Stimulated activated CD8-positive, alpha-beta memory T cell treated with anti-CD3 and anti-CD28 coated beads, Interleukin-2, amount 100 ng/mL, for 1 hour (primary cell): Measurements from ENCODE around the gene DNM3.

ENCODE experiments used
- DNase-seq, 2 donors: peaks; one replicate each; pipeline ENCODE4 v3.0.0-alpha.2; 2020; ENCODE audit warnings: low read depth in 2 of 2

The DNM3 gene

DNA sequence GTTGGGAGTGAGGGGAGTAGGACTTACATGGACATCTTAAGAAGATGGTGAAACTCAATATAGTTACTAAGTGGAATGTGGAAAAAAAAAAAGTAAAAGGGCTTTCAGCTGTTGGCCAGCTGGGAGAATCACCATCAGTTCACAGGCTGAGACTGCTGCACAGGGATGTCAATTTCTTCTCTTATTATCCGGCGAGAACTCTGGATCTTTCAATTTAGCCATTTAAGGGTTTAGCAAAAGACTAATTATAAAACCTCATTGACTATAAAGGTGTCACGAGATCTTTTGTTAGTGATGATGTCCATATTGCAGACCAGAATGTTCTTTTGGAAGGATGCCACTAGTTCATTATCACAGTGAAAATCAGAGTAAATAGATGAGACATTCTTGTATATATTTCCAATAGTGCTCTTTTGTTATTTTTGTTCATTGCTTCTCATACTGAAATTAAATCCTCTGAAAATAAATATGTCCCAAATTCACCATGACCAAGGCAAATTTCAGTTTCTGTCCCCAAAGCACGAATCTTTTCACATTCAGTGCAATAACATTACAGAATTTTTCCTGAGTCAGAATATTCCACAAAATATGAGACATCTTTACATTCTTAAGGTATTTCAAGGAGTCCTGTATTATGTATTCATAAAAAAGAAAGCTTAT, 266.1 kb downstream of the DNM3 start:
- DNase-seq = no peak

DNA sequence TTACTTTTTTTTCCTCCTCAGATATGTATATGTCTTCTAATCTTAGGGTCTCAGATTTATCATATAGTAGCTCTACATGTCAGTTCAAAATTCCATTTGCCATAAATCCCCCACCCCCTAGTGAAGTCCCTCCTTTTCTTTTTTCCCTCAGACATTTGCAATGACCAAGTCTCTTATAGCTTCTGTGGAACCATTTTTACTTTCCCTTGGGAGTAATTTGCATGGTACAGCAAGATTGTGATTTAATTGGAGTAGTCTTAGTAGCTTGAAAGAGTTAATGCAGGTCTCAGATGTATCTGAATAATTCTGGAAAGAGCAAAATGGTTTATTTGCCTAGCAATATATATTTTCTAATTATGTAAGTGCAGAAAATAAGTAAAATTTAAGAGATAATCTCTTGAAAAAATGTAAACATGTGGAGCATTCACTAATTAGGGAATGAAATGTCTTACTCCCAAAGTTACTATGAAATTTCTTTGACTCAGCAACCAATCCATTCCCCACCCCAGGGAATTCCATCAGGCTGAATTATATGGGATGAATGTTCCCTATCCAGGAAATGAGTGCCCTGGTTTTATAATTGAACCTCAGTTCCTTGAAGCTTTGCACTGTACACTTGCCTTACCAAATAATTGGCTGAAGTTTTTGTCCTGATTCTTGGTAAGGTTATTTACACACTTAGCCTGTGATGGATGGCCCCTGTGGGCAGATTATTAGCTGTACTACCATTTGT, 267.0 kb downstream of the DNM3 start:
- DNase-seq = no peak

DNA sequence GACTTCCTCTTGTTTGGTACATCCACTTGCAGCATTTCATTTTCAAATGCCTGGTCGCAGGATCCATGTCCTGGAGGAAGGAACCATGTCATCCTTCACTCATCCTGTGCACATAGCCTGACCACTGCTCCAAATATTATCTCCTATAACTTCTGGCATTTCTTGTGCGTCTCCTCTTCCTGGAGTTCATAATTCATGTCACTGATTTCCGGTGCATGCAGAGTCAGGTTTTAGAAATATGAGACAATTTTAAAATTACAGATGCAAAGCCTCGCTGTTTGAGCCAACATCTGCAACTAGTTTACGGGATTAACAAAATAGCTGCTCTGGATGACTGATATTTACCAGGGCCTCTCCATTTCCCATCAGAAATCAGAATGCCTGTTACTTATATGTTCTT, 268.1 kb downstream of the DNM3 start:
- DNase-seq = no peak

DNA sequence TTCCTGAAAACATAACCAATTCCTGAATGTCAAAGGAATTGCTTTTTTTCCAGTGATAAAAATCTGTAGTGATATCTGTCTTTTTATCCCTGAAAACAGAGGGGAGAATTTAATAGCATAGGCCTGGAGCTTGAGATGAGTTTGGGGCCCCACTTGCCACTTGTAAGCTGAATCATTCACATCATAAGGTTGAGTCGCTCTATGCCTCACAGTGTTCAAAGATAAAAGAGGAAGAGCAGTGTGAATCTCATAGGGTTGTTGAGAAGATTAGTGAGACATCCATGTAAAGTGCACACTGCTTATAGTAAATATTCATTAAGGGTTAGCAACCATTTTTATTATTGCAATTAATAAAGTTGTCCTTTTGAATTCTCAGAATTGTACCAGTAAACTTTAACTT, 271.3 kb downstream of the DNM3 start:
- no peak for DNase-seq

DNA sequence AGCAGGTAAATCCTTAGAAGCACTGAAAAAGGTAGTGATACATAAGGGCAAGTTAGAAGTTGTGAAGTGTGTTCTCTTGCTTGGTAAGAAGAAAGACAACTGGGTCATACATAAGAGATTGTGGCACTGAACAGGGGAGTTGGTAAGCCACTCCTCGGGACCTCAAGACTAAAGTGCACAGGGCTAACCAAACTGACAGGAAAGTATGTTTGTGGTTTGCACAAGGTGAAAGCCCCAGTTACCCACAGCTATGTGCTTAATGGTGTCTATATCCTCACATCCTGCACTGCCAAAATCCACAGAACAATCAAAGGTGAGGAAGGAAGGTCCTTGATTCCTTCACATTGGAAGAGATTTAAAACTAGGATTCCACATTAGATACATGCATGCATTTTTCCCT, 276.5 kb downstream of the DNM3 start:
- no peak for DNase-seq

DNA sequence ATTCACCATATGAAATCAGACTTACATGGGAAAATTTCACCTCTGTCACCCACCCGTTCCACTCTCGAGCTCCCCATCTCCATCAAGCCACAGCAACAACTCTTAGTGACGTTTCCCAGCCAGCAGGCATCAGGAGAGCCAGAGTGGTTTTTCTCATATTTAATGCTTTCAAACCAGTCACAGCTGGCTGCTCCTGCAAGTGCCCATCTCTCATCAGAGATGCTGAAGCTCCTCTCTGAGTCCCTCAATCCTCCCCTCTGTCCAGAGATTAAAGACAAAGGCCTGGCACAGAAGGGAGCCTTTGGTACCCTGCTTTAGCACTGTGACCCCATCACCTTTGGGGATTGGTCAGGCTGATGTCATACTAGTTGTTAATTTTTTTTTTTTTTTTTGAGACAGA, 277.3 kb downstream of the DNM3 start:
- DNase-seq = no peak

DNA sequence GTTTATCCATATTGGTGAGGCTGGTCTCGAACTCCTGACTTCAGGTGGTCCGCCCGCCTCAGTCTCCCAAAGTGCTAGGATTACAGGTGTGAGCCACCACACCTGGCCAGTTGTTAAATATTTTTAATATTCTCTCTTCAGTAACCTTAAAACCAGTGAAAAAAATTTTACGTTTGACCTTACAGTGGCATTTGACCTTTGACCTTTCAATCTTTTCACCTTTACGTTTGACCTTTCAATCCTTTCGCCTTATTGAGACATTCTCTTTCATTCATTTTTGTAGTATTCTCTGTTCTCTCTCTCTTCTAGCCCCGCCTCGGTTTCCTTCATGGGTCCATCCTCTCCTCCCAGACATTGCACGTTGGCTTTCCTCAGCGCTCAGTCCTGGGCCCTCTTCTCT, 277.9 kb downstream of the DNM3 start:
- DNase-seq = no peak

DNA sequence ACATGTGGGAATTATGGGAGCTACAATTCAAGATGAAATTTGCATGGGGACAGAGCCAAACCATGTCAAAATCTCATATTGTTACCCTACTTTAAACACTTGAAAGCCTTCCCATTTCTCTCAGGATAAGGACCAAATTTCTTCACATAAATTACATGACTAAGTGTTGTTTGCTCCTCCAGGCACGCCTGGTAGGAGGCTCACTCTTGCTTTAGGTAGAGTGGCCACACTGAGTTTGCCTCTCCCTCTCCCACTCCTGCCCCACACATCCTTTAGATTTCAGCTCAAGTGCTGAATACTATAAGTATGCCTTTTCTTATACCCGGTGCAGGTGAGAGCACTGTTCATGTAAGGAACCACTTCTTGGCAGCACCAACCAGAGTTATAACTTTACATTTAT, 279.1 kb downstream of the DNM3 start:
- no peak for DNase-seq

DNA sequence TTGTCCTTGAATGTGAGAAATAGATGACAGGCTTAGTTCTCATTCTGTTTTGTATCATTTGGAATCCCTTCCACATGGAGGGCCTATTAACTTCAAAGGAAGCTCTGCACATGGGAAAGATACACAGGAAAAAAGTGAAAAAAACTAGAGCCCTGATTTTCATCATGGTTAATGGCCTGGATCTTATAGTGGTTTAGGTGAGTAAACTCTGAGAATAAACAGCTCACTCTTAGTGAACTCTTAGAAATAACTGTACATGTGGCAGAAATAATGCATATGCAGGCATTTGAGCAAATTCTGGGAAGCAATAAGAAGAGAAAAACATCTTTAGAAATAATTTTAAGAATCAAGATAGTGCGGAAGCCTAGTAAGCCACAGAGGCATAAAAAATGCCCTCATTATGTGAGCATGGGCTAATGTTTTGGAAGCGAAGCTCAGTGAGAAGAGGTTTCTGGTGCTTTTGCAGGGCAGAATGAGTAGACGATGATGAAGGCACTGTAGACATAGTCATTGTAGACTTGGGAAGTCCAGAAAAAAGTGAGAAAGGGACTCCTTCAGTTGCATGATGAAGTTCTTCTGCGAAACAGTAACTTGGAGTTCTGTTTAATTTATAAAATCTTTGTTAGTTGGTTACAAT, 279.9 kb downstream of the DNM3 start:
- DNase-seq = no peak

DNA sequence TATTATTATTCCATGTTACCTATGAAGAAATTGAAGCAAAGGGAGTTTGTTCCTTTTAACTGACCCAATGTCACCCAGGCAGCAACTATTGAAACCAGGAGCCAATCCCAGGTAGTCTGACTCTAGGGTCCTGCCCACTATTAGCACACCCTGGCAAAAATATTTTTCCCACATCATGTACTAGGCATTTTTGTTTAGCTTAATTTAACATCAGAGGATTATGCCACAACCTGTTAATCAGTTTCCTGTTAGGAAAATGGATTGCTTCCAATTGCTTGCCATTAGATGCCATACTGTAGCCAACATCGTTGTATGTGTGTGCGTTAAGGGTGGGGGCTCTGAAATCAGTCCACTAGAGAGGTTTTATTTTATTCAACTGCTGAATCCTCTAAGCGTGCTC, 281.1 kb downstream of the DNM3 start:
- no peak for DNase-seq

DNA sequence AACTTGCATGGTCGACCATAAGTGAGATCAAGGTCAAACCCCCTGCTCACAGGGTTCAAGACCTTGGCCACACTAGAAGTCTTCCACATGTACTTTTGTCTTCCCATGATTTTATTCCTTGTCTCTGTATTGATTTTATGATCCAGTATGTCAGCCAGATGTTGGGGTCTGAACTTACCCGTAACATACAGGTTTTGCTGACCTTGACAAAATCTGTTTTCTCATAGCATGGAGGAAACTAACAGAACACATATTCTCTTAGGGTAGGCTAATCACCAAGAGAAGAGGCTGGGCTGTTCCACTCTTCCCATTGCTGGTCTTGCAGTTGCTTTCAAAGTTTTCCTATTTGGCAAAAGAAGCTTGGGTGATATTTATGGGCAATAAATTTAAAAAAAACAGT, 284.0 kb downstream of the DNM3 start:
- DNase-seq = no peak

DNA sequence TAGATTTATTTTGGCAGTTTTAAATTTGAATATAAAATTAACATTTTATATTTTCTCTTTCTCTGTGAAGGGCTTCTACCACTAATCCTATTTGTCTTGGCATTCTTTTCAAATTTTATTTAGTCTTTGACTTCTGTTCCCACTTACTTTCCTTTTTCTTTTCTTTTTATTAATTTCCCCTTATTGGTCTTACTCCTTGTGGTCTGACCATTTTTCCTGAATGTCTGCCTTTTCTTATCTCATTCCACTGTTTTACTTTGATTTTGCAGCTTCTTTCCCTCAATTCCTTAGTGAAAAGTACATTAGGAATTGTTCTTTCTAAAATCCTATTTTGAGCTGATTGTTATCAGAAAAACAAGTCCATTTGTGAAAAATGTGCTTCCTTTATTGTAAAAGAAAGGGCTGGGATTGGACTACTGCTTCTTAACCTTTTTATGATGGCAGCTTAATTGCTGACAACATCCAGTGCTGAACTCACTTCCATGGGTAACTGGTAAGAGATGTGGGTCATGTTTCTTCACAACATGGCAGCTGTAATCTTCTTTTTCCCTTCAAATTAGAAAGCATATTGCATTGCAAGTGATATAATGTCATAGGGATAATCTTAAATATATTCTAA, 284.6 kb downstream of the DNM3 start:
- no peak for DNase-seq

DNA sequence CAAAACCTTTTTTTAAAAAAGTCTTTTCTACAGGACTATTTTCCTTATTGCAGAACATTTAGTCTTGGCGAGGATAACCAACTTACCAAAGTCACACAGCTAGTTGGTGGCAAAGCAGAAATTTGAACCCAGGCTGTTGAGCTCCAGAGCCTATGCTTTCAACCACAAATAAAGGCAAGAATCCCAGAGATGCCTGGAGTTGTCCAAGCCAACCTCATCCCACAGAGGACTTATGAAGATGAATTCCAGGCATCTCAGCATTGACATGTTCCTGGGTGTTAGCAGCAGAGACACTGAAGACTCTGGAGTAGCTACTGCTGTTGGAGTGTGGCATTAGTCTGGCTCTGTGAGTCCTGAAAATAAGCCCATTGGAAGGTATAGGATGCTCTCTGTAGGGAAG, 291.5 kb downstream of the DNM3 start:
- DNase-seq = no peak

DNA sequence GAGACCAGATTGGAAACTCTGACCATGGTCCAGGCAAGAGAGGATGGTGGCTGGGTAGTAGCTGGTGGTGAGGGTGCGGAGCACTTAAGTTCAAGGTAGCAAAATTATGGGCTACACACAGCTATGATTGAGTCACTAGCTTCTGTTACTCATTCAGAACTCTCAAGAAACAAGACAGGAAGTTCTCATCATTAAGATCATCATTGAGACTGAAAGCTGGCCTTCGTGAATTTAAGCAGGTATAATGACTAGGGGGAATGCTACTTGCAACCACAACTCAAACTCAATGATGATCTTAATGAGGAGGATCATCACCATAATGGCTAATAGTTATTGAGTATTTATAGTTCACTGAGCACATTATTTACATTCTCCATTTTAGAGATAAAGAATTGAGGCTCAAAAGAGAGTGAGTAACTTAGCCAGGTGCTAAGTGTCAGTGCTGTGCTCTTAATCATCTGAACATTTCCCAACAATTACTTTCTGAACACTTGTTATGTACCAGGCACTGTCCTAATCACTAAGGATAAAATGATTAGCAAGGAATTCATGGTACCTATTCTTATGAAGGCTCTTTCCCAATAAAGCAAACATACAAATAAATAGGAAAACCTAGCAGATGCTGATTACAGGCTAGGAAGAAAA, 292.9 kb downstream of the DNM3 start:
- DNase-seq = no peak

DNA sequence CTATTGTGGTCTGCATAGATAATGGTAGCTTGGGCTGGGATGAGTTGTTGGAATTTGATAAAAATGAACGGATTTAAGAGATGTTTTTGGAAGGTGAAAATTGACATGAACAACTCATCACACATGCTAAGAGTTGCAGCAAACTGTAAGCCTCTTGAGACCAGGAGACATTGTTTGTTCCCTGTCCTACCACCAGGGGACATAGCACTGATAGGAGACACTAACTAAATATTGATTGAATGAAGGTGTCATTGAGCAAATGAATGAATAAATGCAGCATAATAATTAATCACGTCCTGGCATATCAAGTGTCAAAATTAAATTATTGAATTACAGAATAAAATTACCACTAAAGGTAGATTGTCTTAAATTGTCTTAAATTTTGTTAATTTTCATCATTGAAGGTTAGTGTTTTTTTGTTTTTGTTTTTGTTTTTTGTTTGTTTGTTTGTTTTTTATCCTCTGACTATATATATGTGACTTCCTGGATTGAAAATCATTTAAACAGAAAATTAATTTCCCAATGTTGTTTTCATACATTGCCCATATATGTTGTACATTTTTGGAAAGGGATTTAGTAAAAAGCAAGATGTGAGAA, 293.9 kb downstream of the DNM3 start:
- no peak for DNase-seq

DNA sequence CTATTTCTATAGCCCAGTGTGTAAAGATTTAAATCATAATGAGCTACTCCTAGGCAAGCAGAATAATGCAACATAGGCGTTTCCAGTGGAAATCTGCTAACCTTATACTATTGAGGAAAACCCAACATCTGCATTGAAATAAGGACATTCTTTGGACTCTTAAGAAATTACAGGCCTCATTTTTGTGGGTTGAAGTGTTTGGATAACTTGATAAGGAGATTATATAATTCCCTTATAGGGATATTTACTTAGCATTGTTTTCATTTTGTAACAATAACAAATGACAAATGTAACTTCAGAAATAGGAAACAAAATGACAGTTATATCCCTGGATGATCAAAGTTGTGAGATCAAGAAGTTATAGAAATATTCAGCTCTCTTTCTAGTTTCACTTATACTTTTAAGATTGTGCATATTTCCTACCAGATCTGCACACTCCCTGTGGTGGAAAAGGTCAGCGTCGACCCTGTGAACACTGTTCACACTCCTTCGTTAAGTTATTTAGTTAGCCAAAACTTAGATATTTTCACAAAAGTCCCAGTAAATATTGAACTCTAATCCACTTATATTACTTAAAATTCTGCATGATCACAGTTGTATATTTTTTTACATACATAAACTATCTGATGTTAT, 294.8 kb downstream of the DNM3 start:
- no peak for DNase-seq

DNA sequence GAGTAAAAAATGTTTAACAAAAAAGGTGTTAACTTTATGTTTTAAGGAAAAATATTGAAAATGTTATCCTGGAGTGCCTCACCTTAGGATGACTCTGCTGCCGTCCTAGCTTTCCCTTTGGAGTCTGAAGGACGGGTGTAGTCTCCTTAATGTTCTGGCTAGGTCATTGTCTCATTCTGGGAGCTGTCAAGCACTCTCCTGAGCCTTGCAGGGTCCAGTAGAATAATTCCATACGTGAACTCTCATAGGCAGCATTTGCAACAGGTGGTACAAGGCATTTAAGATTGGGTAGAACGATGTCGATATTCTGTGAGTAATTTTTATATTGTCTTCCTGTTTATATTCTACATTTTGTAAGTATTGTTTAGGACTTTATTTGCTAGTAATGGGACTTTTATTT, 295.6 kb downstream of the DNM3 start:
- no peak for DNase-seq

DNA sequence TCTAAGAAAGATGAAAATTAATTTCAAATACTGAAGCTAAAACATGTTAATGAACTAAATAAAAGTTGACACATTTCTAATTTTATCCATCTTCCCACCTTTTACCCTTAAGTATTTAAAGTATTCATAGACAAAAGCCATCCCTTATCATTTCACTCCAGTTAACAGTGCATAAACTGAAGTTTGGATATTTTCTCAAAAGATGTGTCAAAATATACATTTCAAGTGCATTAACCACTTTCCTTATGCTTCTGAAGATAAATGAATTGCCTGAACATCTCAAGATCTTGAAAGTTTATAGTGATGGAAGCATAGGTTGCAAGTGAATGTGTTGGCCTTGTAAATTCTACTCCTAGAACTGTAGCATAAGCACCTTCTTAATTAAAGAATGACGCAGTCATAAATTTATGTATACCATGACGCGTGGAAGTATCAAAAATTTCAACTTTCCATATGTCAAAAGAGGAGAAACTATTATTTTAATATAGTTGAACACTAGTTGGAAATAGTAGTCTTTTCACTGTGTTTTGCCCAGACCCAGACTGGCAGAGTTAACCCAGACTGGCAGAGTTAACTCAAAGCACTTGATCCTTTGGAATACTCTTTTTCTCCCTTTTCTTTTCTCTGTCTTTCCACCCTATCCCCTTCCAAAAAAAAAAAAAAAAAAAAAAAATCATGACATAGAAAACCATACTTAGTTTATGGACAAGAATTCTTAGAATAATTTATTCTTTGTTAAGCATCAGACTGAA, 296.6 kb downstream of the DNM3 start:
- DNase-seq = no peak

DNA sequence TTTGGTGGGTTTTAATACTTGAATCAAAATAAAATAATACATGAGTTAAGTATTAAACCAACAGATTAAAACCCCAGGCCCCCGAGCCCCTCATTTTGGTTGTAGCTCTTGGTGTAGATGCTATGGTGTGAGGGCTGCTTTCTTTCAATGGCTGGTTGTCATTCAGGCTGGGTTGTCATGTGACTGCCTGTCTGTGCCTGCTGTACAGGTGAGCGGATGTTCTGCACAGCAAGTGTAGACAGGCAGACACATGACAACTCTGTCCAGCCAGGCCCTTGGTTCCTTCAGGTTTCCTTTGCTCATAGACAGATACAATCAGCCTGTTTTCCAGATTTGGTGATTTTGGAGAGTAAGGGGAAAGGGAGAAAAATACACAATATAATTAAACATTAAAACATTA, 297.3 kb downstream of the DNM3 start:
- no peak for DNase-seq

DNA sequence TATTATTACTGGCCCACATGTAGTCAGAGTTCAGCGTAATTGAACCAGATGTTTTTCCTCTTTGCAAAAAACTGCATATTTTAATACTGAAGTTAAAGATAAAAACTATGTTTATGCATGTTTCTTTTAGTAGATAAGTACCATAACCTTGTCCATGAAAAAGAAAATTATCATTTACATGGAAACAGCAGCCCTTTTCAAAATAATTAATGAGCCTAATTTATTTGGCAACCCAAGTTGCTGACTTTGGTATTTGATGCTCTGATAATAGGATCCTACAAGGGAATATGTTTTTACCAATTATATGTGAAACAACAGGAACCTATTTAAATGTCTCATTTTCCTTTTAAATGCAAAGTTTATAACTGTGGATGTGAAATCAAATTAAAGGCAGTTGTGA, 297.9 kb downstream of the DNM3 start:
- DNase-seq = no peak

DNA sequence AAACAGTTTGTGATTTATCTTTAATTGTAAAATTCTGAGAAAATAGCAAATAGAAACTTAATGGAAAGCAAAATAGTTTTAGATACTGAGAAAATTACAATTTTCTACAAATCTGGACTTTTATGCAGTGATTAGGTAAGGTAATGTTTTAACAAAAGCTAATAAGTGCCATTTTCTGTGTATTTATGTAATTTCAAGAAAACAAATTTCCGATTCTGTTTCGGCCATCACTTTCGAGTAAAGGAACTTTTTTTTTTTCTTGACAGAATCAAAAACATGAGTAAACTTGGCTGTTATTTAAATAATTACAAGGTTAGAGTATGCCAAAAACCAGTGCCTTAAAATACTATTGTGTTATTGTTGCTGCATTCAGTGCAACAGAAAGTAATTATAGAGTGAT, 298.8 kb downstream of the DNM3 start:
- no peak for DNase-seq
